HG03135 (cell line): ENCODE results near the gene FAM180A.
"Not testable (repeated sequence)": the region's sequence is repeated elsewhere in the genome, so short reads cannot be mapped to it uniquely, and the experiment has no call there.

ENCODE experiments used
- ATAC-seq: cut with Tn5 transposase; IDR thresholded peaks from one replicate; pipeline ENCODE4 v1.9.1; 2021; ENCODE audit warnings: mild to moderate bottlenecking, moderate library complexity; ENCODE audit not compliant: unreplicated experiment

Gene FAM180A

GRCh38 chr7:135742371-135742770 lies 6.2 kb downstream of the FAM180A start:
- no peak for ATAC-seq

- no peak for ATAC-seq
Measured at GRCh38 chr7:135741905-135742304, 6.7 kb downstream of the FAM180A start.

- no peak for ATAC-seq
Measured at GRCh38 chr7:135740889-135741288, 7.7 kb downstream of the FAM180A start.

- not testable (repeated sequence) for ATAC-seq
Measured at GRCh38 chr7:135737306-135737647, 11.3 kb downstream of the FAM180A start.

- no peak for ATAC-seq
Measured at GRCh38 chr7:135736586-135737305, 11.9 kb downstream of the FAM180A start.

- no peak for ATAC-seq
Measured at GRCh38 chr7:135734343-135734689, 14.3 kb downstream of the FAM180A start.

- no peak for ATAC-seq
Measured at GRCh38 chr7:135733603-135734342, 14.8 kb downstream of the FAM180A start.

- no peak for ATAC-seq
Measured at GRCh38 chr7:135731131-135731530, 17.5 kb downstream of the FAM180A start.

GRCh38 chr7:135729230-135729629 lies 19.4 kb downstream of the FAM180A start:
- ATAC-seq = no peak

GRCh38 chr7:135728136-135728669 lies 20.4 kb downstream of the FAM180A start, which contains the start of gene SLC13A4:
Gene SLC13A4, minus strand, starts transcription at chr7:135728186. Its CDS starts 690 bp downstream, at chr7:135727496.
- no peak for ATAC-seq

GRCh38 chr7:135726911-135727673 lies 21.5 kb downstream of the FAM180A start:
- no peak for ATAC-seq

- ATAC-seq = no peak
Measured at GRCh38 chr7:135726276-135726788, 22.3 kb downstream of the FAM180A start.

GRCh38 chr7:135723411-135723810 lies 25.2 kb downstream of the FAM180A start:
- ATAC-seq = no peak

GRCh38 chr7:135721198-135721820 lies 27.3 kb downstream of the FAM180A start:
- no peak for ATAC-seq

- ATAC-seq = no peak
Measured at GRCh38 chr7:135719688-135720087, 28.9 kb downstream of the FAM180A start.

GRCh38 chr7:135718794-135719437 lies 29.7 kb downstream of the FAM180A start:
- ATAC-seq = no peak

GRCh38 chr7:135718219-135718618 lies 30.4 kb downstream of the FAM180A start:
- ATAC-seq = no peak

- no peak for ATAC-seq
Measured at GRCh38 chr7:135717693-135718092, 30.9 kb downstream of the FAM180A start.

GRCh38 chr7:135716677-135717238 lies 31.9 kb downstream of the FAM180A start:
- no peak for ATAC-seq

GRCh38 chr7:135715673-135716072 lies 32.9 kb downstream of the FAM180A start:
- ATAC-seq = no peak
